Stimulated activated CD8-positive, alpha-beta memory T cell treated with anti-CD3 and anti-CD28 coated beads, Interleukin-15, amount 100 ng/mL, for 48 hours (primary cell): Measurements from ENCODE around the gene KCNMB2.

Source experiments
- DNase-seq, 2 donors: peaks; one replicate each; pipeline ENCODE4 v3.0.0-alpha.2; 2020; ENCODE audit warnings: low read depth in 2 of 2

Gene KCNMB2

DNA sequence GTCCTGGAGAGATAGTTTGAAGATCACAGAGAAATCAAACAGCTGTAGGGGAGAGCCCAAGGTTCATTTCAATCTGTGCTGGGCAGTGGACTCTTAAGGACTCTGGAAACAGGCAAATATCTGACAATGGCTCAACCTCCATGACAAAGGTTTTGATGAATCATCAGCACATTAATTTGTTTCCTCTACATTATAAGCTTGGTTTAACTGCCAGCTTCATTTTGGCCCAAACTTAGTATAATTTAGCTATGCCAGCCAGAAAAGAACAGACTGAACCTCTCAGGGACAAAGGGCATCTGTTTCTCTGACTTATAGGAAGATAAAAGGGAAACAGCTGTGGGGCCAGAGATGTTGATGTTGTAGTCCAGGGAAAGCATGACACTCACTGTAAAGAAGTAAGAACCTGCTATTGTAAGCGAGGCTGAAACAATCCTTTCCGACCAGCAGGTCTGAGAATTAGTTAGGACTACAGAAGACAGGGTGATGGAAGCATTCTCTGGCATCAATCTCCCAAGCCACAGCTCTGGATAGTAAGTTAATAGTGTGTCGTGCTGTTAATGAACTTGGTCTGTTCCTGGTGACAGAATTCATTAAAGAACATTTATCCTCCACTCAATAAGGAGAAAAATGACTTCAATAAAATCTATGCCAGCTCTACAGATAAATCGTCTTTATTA is 110.1 kb downstream of the KCNMB2 start:
- no peak for DNase-seq

DNA sequence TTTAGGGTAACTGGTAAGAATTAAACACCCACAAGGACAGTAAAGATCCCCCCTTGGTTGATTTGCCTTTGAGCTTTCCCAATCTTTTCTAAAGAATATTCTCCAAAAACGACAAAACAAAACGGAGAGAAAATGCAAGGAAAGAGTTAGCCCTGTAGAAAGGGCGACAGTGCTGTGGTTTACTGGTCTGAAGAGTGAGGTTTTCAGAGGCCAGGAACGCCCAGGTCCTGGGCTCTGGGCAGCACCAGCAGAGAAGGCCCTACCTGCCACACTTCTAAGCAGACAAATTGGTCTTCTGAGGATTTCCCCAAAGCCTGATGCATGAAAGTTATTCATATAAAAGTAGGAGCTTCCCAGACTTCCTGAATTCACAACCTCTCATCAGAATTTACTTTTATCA is 119.3 kb downstream of the KCNMB2 start:
- no peak for DNase-seq

DNA sequence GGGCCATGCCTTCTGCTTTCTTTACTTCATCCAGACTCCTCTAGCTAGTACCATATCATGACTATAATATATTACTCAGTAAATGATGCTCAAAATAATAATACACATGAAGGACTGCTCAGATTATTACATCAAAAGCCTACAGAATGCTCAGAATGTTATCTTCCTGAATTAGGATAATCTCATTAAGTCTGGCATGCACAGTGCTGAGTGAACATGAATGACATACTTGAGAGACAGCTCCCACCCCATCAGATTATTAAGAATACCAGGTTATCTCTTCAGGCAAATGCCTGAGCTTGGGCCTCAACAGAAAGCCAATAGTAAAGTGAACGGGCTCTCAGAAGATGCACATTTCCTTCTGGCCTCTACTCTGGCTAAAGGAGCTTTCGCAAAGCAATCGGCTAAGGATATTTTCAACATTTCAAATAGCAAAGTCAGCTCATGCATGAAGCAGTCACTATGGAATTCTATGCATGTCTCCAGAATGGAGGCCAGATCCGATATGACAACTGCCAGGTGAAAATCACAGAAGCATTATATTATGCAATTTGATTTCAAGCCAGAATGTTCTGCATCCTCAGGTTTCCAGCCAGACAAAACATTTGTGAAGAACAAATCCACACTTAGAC is 122.6 kb downstream of the KCNMB2 start:
- no peak for DNase-seq

DNA sequence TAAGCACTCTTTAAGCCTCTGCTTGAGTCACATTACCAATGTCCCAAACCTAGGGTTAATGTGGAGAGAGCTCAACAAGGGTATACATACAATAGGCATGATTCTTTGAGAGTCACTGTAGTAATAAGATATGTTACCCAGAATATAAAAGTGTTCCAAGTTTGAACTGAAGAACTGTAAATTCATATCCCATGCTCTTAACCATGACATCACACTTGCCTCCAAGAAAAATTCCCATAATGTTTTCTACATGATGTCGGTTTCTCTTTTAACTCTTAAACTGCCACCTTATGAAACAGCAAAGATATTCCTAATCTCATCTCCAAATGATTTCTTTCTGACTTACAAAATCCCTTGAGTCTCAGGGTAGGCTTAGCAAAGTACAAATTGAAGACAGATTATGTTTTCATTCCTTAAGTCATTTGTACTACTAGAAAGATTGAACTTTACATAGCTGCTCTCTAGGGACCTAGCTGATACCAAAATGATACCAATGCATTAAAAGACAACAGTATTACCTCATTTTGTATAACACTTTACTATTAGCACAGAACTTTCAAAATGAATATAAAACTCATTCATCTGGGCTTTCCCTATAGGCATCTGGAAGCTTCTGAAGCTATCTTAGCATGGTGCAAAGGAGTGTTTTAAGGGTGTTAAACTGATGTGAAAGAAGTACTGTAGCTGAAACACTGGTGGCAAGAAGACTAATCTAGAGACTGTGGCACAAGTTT is 127.1 kb downstream of the KCNMB2 start:
- no peak for DNase-seq

DNA sequence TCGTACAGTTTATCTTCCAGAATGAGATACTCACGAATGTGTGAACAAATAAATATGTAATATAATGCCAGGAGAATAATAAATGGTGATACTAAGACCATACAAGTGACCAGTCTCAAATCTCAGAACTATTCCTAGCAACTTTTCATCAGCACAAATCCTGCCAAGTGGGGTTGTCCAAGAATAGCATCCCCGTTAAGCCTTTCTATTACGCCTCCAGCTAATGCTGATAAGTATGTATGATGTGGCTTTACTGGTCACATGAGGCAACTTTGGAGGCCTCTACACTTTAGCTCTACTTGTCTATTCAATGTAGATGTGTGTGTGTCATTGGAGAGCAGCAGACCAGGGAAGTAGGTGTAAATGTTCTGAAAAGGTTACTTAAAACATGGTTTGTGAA is 129.5 kb downstream of the KCNMB2 start:
- no peak for DNase-seq

DNA sequence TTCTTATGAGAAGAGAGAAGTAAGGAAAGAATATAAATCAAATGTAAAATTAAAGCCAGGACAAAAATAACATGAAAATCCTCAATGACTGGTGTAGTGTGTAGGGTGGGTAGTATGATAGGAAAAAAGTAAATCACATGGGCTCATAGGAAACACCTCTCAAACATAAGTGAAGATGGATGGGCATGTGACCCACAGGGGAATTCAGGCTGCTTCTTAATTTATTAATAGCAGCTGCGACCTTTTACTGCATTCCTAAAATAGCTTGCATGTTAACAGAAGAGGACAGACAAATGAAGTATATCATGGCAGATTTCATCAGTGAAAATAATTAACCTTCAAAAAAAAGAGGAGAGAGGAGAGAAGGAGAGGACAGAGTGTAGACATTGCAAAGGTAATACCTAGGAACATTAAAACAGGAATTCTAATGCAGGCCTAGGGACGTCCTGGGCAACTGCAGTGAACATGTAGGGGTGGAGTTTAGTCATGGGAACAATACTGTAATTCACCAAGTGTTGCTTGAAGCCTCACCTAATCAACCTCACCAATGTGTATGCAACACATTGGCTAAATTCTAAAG is 132.9 kb downstream of the KCNMB2 start:
- DNase-seq: no peak

DNA sequence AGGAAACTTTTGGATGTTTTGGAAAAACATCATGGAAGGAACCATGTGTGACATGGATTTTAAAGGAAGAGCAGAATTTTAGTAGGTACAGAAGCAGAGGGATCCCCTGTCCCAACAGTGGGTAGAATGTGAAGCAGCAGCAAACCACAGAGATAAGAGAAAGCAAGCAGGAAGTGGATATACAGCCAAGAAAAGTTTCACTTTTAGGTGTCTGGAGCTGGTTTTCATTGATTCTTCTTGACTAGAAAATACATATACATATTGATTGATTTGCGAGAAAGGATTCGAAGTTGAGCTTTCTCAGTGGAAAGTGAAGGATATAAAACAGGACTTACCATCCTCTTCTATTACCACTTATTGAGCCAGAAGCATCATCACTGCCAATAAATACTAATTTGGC is 133.5 kb downstream of the KCNMB2 start:
- no peak for DNase-seq

DNA sequence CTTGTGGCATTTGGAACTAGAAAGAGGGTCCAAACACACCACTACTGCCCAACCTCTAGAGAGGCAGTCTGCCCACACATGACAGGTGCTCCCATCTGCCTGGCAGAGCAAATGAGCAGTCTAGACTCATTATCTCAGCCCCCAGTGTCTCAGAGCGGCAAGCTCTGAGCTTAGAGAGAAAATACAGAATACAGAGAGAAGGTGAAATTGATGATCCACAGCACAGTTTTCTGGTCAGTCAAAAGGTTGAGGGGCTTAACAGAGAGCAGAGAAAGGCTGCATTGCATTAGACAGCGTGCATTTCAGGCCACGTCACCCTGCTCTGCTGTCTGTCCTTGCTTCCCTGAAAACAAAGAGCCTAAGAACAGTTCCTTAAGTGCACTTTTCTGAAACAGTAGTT is 135.1 kb downstream of the KCNMB2 start:
- no peak for DNase-seq

DNA sequence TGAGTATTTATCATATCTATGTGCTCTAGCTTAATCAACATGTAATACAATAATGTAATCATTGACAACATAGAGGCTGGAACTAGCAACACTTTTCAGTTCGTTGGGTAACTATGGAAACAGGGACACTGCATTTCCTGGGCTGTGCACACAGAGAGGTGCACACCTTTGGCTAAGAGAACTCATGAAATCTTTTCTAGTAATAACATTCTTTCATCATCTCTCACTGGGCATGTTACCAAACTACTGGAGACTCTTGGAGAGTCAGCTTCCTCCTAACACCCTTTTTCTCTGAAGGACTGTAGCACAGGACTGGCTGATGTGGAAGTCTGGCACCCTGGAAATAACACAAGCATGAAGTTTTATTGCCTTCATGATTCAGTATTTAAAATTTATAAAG is 135.6 kb downstream of the KCNMB2 start:
- no peak for DNase-seq

DNA sequence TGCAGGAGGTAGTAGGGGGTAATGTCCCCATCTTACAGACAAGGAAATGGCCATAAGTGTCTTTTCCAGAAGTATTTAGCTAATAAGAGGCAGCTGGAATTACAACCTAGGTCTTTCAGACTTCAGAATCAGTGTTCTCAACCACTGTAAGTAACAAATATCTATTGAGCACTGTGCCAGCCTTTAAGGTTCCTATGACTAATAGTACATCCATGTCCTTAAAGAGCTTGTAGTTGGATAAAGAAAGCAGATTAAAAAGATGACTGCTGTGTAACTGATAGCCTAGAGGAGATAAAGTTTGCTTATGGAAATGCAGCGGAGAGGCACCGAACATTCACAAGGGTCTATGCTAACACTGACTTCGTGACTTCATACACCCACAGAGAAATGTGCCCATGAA is 136.0 kb downstream of the KCNMB2 start:
- no peak for DNase-seq

DNA sequence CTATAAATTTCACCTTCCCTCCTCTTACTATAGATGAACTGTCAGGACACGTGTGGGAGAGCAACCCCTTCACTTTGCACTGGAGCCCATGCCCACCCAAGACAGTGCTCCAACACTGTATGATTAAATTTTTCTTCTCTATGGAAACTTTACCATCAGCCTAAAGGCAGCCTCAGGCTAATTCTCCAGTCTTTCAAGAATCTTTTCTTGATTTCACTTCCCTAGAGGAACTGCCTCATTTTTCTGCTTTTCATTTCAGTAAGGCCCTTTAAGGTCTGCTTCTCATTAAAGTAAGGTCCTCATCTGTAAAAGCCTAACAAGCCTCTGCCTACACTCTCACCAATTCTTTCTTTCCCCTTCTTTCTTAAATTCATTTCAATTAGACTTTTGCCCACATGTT is 137.3 kb downstream of the KCNMB2 start:
- no peak for DNase-seq

DNA sequence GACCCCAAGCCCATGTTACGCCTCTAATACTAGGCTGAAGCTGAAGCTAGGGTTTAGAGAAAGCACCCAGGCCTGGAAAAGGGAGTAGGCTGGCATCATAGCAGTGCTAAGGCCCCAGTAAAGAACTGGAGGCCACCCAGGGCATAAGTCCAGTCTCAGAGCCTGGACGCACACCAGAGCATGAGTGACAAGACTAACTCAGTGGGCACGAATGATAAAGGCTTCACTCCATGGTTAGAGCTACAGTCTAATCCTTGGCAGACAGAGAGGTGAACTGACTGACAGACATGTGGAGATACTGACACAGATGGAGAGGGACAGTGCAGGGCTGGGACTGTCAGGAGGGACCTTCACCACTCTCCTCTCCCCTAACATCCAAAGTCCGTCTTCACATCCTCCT is 139.8 kb downstream of the KCNMB2 start:
- DNase-seq: no peak

DNA sequence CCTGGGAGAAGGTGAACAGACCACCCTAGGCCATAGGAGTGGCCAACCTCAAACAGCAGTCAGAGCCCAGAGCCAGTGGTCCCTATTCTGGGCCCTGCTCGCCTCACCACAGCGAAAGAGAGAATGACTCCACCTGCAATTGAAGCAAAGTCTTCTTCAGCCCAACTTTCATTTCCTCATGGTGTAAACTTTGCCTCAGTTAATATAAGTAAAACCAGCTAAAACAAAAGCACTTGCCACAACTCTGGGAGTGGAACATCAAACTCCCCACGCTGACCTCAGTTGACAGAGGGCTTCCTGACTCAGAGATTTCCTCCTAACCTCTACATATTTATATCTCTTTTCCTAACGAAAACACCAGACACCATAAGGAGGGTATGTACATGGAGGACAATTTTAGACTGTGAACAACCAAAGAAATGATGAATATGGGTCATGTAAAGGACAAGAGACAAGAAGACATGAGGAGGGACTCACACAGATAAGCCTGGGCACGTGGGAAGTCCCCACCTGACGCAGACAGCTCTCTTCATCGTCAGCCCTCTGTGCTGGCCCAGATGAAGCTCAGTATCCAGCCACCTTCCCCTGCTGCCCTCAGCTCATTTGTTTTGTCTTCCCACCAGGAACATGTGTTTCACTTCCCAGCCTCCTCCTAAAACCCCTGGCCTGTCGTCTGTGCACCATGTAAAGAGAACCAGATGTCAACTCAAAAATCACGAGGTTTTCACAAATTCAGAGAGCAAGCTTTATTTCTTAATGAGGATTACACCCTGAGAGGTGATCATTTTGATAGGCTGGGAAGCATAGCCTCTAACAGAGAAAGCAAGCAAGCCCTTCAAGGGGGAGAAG is 140.9 kb downstream of the KCNMB2 start:
- DNase-seq: no peak

DNA sequence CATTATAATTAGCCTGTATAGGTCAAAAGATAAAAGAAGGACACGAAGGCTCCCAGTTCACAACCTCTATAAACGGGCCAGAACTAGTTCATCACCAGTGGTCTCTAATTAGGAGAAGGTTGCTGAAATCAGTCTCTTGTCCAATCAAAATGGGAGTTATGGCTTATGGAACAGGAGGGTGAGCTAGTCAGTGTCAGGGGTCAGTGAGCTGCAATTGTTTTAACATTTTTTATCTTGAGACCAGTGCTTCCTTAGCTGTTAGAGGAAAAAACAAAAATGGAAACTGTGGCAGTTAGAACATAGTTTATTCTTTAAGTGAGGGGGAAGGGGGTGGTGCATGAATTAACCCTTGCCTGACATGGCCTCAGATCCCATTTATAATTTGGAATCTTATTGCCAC is 141.7 kb downstream of the KCNMB2 start:
- no peak for DNase-seq

DNA sequence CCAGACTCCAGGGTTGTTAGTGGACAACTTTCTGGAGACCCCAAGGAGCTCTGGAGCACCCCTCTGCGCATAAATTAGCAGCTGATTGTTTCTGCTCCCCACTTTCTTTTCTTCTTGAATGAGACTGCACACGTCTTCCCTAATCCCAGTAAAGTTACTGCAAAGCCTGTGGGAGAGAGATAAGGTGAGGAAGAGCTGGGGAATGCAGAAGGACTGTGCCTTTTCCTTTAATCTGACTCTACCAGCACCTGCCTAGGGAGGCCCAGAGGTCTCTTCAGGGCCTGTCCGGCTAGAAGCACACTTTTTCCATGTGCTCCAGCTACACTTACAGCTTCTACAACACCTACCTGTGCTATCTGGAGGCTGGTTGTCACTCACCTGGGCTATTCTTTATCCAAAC is 143.8 kb downstream of the KCNMB2 start:
- DNase-seq: no peak

DNA sequence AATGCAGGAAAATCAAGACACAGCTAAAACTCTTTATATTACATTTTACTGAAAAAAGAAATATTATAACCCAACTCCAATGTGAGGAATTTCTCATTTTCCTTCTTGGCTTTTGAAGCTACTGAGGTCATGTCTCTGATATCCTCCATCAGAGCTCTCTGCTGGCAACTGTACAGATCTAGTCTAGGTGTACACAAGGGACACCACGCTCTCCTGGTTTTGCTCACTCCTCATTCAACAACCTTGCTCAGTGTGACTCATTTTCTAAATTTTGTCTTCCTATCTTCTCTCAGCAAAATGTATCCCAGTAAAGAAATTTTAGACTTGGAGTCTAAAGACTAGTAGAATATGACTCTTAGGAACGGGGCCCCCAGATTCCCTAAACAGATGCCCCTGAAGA is 144.3 kb downstream of the KCNMB2 start:
- no peak for DNase-seq

DNA sequence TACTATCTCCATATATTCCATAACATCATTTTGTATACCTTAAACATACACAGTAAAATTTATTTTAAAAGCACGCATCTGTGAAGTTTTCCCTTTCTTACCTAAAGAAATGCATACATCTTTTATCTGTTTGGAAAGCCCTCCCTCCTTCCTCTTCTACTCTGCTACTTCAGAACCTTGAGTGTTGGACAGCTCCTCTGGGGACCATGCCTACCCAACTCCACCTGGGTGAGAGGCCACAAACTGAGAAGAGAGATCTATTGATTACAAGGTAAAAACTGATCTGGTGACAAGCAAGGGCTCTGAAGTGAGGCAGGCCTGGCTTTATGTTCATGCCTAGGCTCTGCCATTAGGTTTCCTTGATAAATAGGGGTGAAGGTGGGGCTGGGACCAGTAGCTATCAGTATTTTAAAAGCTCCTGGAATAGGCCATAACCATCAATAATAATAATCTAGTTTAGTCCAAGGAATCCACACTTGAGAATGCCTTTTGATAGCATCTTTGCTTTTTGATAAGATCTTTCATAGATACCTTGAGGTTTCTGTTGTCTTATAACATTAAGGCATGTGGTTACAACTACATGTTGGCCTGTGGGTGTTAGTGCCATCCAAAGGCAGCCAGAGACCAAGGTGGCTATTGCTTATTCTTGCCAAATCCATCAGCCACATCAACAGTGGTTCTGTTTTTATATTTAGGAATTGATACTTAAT is 148.8 kb downstream of the KCNMB2 start:
- no peak for DNase-seq

DNA sequence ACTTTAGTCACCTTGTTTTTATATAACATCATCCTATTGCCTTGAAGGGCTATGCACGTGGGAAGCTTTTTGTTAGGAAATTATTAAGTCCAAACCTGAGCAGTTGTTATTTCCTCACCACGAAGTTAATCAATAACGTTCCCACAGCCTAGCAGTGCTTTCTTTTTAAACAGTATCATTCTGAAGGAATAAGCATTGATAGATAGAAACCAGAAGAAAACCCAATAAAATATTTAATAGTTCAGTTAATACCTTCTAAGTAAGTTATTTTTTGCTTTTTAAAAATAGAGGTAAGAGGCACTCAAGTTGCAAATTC is 149.3 kb downstream of the KCNMB2 start:
- DNase-seq: no peak

DNA sequence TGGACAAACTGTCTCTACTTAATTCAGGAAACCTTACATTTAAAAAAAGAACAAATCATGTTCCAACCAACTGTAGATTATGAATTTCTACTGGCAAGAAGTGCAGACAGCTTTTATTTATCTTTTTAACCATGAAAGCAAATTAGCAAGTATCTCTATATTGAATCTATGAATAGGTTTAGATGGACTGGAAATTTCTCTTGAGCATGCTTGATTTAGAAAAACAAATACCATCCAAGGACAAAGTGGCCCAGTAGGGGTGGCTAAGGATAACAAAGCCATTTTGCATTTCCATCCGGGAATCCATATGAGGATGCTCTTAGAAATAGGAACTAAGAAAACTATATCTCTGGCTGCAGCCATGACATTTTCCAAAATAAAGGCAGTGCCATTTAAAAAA is 150.6 kb downstream of the KCNMB2 start:
- no peak for DNase-seq

DNA sequence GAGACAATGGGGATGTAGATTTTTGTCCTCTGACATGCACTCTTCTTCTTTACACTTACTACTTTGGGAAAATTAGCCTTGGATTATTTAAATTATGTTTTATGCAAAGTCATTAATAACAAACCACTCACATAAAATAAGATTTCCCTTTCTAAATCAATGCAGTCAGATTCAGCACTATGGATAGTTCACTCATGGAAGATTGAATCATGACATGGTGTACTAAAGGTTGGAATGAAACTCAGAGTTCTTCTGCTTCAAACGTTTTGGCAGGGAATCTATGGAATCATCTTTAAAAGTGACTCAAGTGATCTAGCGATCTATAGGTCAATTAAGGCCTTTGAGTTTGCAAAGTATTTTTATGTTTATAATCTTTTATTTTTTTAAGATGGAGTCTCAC is 154.3 kb downstream of the KCNMB2 start:
- DNase-seq: no peak

DNA sequence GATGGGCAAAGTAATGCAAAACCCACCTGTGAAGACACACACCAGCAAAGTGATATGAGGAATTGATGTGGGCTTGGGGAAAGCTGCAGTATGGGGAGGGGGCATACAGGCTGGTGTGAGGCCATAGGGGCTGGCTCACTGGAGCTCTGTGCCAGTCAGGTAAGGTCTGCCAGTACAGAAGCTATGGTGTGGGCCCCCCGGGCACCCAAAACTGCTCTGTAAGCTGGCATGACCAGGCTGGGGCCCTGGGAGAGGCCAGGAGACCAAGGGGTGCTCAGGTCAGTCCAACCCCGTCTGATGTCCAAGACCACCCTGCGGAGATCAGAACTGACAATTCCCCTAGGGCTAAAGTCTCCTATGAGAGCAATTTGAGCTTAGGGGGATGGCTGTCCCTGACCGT is 163.1 kb downstream of the KCNMB2 start:
- no peak for DNase-seq

DNA sequence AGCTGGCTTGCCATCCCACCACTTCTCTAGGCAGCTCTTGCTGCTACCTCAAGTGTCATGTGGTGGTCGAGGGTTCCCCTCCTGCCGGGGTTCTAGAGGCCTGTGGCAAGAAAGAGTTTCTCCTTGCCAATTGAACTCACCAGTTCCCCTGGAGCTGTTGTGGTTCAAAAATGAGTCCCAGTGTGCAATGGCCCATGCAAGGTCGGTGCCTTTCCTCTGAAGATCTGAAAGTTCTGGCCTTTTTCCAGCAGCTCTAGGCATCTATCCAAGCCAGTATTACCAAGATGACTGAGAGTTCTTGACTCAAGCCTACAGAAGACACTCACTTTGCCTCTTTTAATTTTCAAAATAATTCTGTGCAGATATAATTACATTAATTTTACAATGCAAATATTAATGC is 163.6 kb downstream of the KCNMB2 start:
- DNase-seq: no peak
